Stimulated activated CD8-positive, alpha-beta memory T cell treated with anti-CD3 and anti-CD28 coated beads, Interleukin-12 subunit alpha, Interleukin-12 subunit beta, amount 100 ng/mL, for 4 hours (primary cell): Measurements from ENCODE around the gene CLEC9A.

Source experiments
- DNase-seq: peaks from one replicate; pipeline ENCODE4 v3.0.0-alpha.2; 2020; ENCODE audit warnings: low read depth

Gene CLEC9A

DNA sequence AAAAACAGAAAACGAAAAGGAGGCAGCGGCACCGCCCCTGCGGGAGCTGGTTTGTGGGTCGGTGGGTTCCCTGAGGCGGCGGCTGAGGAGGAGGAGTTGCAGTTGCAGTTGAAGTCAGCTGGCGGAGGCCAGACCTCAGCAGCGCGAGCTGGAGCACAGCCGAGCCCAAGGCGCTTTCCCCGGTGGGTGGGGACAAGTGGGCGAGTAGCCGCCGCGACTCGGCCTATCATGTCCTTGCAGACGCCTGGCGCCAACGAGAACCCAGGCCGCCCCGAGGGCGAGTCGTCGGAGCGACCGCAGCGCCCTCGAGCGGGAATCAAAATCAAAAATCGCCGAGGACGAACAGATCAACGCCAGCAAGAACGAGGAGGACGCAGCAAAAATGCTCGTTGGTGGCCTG lies 81.0 kb downstream of the CLEC9A start:
- no peak for DNase-seq

DNA sequence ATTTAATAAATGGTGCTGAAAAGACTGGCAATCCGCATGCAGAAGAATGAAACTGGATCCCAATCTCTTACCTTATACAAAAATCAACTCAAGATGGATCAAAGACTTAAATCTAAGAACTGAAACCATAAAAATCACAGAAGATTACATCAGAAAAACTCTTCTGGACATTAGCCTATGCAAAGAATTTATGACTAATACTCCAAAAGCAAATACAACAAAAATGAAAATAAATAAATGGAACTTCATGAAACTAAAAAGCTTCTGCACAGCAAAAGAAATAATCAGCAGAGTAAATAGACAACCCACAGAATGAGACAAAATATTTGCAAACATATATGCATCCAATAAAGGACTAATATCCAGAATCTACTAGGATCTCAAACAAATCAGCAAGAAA lies 82.6 kb downstream of the CLEC9A start:
- DNase-seq: no peak

DNA sequence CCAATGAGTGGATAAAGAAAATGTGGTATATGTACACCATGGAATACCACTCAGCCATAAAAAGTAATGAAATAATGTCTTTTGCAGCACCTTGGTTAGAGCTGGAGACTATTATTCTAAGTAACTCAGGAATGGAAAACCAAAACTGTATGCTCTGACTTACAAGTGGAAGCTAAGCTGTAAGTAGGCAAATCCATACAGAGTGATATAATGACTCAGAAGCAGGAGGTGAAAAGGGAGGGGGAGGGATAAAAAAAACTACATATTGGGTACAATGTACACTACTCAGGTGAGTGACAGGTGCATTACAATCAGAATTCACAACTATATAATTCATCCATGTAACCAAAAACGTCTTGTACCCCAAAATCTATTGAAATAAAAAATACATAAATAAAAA lies 83.4 kb downstream of the CLEC9A start:
- DNase-seq: no peak

- DNase-seq: no peak
These were observed 84.8 kb downstream of the CLEC9A start for GRCh38 chr12:10115311-10115710.
